MM.1S (cell line): ENCODE measurements around the gene ADAMTSL3.

Experiments
- DNase-seq: peaks from one replicate; pipeline ENCODE4 v3.0.0-alpha.2; 2015
- H2AFZ ChIP-seq: fragments of 300-600 bp; sonication (generic); 2 replicates; pipeline ENCODE4 v1.6.0; 2016; ENCODE audit warnings: antibody characterized with exemption, low read length
- H3F3A ChIP-seq: fragments of 300-600 bp; sonication (generic); 2 replicates; pipeline ENCODE4 v1.6.1; 2016; ENCODE audit warnings: mild to moderate bottlenecking, antibody characterized with exemption, low read length, moderate library complexity, mixed read lengths; ENCODE audit not compliant: insufficient read depth
- H3K27ac ChIP-seq: fragments of 300-600 bp; sonication (generic); 2 replicates; pipeline ENCODE4 v1.5.1; 2016; ENCODE audit warnings: mild to moderate bottlenecking, low read length
- H3K27me3 ChIP-seq: fragments of 300-600 bp; sonication (generic); replicated peaks from 2 replicates; pipeline ENCODE4 v1.6.0; 2016; ENCODE audit warnings: low read length; ENCODE audit not compliant: insufficient read depth
- H3K36me3 ChIP-seq: fragments of 300-600 bp; sonication (generic); replicated peaks from 2 replicates; pipeline ENCODE4 v1.6.1; 2016; ENCODE audit warnings: mild to moderate bottlenecking, low read length, mixed read lengths; ENCODE audit not compliant: insufficient read depth
- H3K4me1 ChIP-seq: fragments of 300-600 bp; sonication (generic); 2 replicates; pipeline ENCODE4 v1.6.1; 2016; ENCODE audit warnings: low read length, mixed read lengths
- H3K4me2 ChIP-seq: fragments of 300-600 bp; sonication (generic); 2 replicates; pipeline ENCODE4 v1.6.0; 2016; ENCODE audit warnings: low read depth, low read length
- H3K4me3 ChIP-seq: fragments of 300-600 bp; sonication (generic); 2 replicates; pipeline ENCODE4 v1.5.1; 2016; ENCODE audit warnings: low read length, mixed read lengths
- H3K79me2 ChIP-seq: fragments of 300-600 bp; sonication (generic); 2 replicates; pipeline ENCODE4 v1.6.1; 2016; ENCODE audit warnings: mixed run types, low read length, mixed read lengths
- H3K9ac ChIP-seq: fragments of 300-600 bp; sonication (generic); 2 replicates; pipeline ENCODE4 v1.6.1; 2016; ENCODE audit warnings: low read length, mixed read lengths
- H3K9me2 ChIP-seq: fragments of 300-600 bp; sonication (generic); replicated peaks from 2 replicates; pipeline ENCODE4 v1.6.1; 2016; ENCODE audit warnings: mild to moderate bottlenecking, low read length, mixed read lengths; ENCODE audit not compliant: insufficient read depth
- H3K9me3 ChIP-seq: fragments of 300-600 bp; sonication (generic); replicated peaks from 2 replicates; pipeline ENCODE4 v1.6.1; 2016; ENCODE audit warnings: mild to moderate bottlenecking, low read length, mixed read lengths; ENCODE audit not compliant: insufficient read depth
- H4K20me1 ChIP-seq: fragments of 300-600 bp; sonication (generic); 2 replicates; pipeline ENCODE4 v1.6.1; 2016; ENCODE audit warnings: mild to moderate bottlenecking, low read length, moderate library complexity, mixed read lengths; ENCODE audit not compliant: insufficient read depth
- EZH2 ChIP-seq: fragments of 300-600 bp; sonication (generic); optimal IDR thresholded peaks from 2 replicates; pipeline ENCODE3; 2017; ENCODE audit warnings: low read depth, mild to moderate bottlenecking, antibody characterized with exemption, low read length, mixed read lengths
- EZH2phosphoT487 ChIP-seq: fragments of 300-600 bp; sonication (generic); IDR thresholded peaks from 2 replicates; pipeline ENCODE4 v1.6.1; 2018; ENCODE audit warnings: antibody characterized with exemption, low read length
- TF ChIP-seq, protein P1 (sequence below): fragments of 300-600 bp; sonication (generic); IDR thresholded peaks from 2 replicates; pipeline ENCODE4 v1.5.1; 2016; ENCODE audit warnings: antibody characterized with exemption, low read length, mixed read lengths

Gene ADAMTSL3

DNA sequence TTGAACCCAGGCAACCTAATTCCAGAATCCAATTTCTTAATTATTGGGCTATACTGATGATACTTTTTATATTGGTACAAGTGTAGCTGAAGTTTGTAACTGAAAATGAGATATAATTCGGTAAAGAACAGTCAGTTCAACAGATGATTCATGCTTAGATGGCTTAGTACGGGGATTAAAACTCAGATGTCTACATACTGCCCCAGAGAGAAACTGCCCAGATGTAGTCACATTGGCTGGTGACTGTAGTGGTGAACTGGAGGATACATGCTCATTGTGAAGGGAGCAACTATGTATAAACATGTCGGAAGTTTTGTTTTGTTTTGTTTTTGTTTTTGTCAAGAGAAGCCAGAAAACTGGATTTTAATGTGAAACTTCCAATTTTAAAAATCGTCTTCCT is 179.6 kb downstream of the ADAMTSL3 start:
- H2AFZ ChIP-seq: no peak overlapping the region
- no peak overlapping the region for H3K4me2 ChIP-seq
- no peaks in the 10 kb centered on the region for H3K79me2 ChIP-seq
- H3K27me3 ChIP-seq: no peaks in the 10 kb centered on the region
- no peaks in the 10 kb centered on the region for H3K4me1 ChIP-seq
- no peak for DNase-seq
- H3K9me2 ChIP-seq: no peaks in the 10 kb centered on the region
- H3K4me3 ChIP-seq: no peak overlapping the region
- no peak overlapping the region for H3K9ac ChIP-seq
- no peaks in the 10 kb centered on the region for H4K20me1 ChIP-seq
- H3K27ac ChIP-seq: no peak overlapping the region
- H3K9me3 ChIP-seq: no peaks in the 10 kb centered on the region
- no peaks in the 10 kb centered on the region for H3F3A ChIP-seq
- H3K36me3 ChIP-seq: no peaks in the 10 kb centered on the region
- no peak for TF ChIP-seq EZH2phosphoT487
- TF ChIP-seq EZH2: no peak
- TF ChIP-seq, protein P1, sequence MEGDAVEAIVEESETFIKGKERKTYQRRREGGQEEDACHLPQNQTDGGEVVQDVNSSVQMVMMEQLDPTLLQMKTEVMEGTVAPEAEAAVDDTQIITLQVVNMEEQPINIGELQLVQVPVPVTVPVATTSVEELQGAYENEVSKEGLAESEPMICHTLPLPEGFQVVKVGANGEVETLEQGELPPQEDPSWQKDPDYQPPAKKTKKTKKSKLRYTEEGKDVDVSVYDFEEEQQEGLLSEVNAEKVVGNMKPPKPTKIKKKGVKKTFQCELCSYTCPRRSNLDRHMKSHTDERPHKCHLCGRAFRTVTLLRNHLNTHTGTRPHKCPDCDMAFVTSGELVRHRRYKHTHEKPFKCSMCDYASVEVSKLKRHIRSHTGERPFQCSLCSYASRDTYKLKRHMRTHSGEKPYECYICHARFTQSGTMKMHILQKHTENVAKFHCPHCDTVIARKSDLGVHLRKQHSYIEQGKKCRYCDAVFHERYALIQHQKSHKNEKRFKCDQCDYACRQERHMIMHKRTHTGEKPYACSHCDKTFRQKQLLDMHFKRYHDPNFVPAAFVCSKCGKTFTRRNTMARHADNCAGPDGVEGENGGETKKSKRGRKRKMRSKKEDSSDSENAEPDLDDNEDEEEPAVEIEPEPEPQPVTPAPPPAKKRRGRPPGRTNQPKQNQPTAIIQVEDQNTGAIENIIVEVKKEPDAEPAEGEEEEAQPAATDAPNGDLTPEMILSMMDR: no peak

GRCh38 chr15:83835479-83835878 is 181.6 kb downstream of the ADAMTSL3 start:
- no peak overlapping the region for H3K4me2 ChIP-seq
- H2AFZ ChIP-seq: no peak overlapping the region
- TF ChIP-seq EZH2 (no peak), EZH2phosphoT487 (no peak)
- TF ChIP-seq, protein P1: no peak
- no peak for DNase-seq
- no peak overlapping the region for H3K27ac ChIP-seq
- H3K79me2 ChIP-seq: no peaks in the 10 kb centered on the region
- no peak overlapping the region for H3K9ac ChIP-seq
- no peaks in the 10 kb centered on the region for H3K36me3 ChIP-seq
- H4K20me1 ChIP-seq: no peaks in the 10 kb centered on the region
- no peaks in the 10 kb centered on the region for H3F3A ChIP-seq
- H3K27me3 ChIP-seq: no peaks in the 10 kb centered on the region
- H3K4me1 ChIP-seq: no peaks in the 10 kb centered on the region
- no peak overlapping the region for H3K4me3 ChIP-seq
- no peaks in the 10 kb centered on the region for H3K9me3 ChIP-seq
- H3K9me2 ChIP-seq: no peaks in the 10 kb centered on the region

DNA sequence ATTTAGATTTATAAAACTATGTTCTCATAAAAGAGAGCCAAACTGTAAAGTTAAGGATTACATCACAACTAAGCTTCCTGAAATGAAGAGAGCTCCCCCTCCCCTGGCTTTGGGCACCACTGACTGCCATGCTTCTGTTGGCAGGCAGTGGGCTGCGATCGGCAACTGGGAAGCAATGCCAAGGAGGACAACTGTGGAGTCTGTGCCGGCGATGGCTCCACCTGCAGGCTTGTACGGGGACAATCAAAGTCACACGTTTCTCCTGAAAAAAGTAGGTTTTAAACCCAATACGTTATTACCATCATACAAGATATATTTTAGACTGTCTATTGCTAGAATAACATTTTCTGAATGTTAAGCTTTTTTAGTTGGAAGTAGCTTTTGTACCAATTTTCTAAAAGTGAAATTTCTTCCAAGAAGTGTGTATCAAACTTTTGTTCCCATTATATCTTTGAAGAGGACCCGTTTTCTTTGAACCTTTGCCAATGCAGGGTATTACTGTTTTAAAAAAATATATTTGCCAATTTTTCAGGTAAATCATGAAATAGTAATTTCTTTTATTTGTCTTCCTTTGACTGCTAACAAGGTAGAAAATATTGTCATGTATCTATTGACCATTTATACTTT is 184.1 kb downstream of the ADAMTSL3 start:
- no peak for TF ChIP-seq EZH2phosphoT487
- TF ChIP-seq, protein P1: peak; percentile 31
- no peaks in the 10 kb centered on the region for H3K9me2 ChIP-seq
- H3K4me2 ChIP-seq: no peak overlapping the region
- H2AFZ ChIP-seq: no peak overlapping the region
- H4K20me1 ChIP-seq: no peaks in the 10 kb centered on the region
- H3K79me2 ChIP-seq: no peaks in the 10 kb centered on the region
- peak; percentile 9 for DNase-seq
- no peaks in the 10 kb centered on the region for H3K27me3 ChIP-seq
- no peak overlapping the region for H3K4me3 ChIP-seq
- no peaks in the 10 kb centered on the region for H3K9me3 ChIP-seq
- no peaks in the 10 kb centered on the region for H3K36me3 ChIP-seq
- H3K4me1 ChIP-seq: no peaks in the 10 kb centered on the region
- H3K27ac ChIP-seq: no peak overlapping the region
- no peaks in the 10 kb centered on the region for H3F3A ChIP-seq
- H3K9ac ChIP-seq: no peak overlapping the region
